Lower leg skin (tissue), 4 donors: ENCODE measurements around the gene NCOR2. TPM values are rescaled to one million over a fixed set of nuclear protein-coding genes. Genes with fewer than 3 reads are reported as not detected.

ENCODE experiments used
- DNase-seq, 2 donors: peaks; one replicate each; pipeline ENCODE4 v3.0.0-alpha.2; 2019; ENCODE audit warnings: low spot score in 2 of 2
- H3K4me3 ChIP-seq: fragments of 200-600 bp; sonication (generic); 2 replicates; pipeline ENCODE4 v1.5.1; 2017; ENCODE audit warnings: mild to moderate bottlenecking, low read depth; ENCODE audit not compliant: poor library complexity, severe bottlenecking
- CTCF ChIP-seq, 3 donors: fragments of 450-650 bp; IDR thresholded peaks; one replicate each; pipeline ENCODE4 v1.5.1; 2016; ENCODE audit warnings: antibody characterized with exemption in 3 of 3, mild to moderate bottlenecking in 3 of 3, moderate library complexity in 2 of 3
- POLR2A ChIP-seq, 2 donors: fragments of 450-650 bp; IDR thresholded peaks; one replicate each; pipeline ENCODE4 v1.6.1; 2016 to 2017; ENCODE audit warnings: antibody characterized with exemption in 2 of 2, mild to moderate bottlenecking in 1 of 2, moderate library complexity in 1 of 2
- WGBS, 2 donors: methylation state at CpG; one replicate each; pipeline ENCODE4 v1.1.5; 2018; 5-methylcytosine and 5-hydroxymethylcytosine counted together
- intact Hi-C: fragments of 100-400 bp; cut with DNase I; formaldehyde crosslinking; loops from one replicate; pipeline ENCODE4 v1.15.0; 2023; ENCODE audit warnings: low total_unique reads
- total RNA-seq, 4 donors: library from RNA; depleted of rRNA; stranded (reverse); fragments of >200 nt; gene quantifications; one replicate each; pipeline ENCODE4 v1.1.0, GENCODE V29; 2016

The NCOR2 gene
- total RNA-seq, 4 donors from 2014 or later, result 92.1 to 262 (median 137) TPM

- intact Hi-C loops, result no loop called here
- no peak for DNase-seq
- H3K4me3 ChIP-seq, result no peak overlapping the region
- TF ChIP-seq CTCF (IDR thresholded peaks at IDR 0.05), result no peak
- no peak for TF ChIP-seq POLR2A (IDR thresholded peaks at IDR 0.05)
- WGBS, 2 donors, result 26 to 37% methylated on average over 11 of the region's 11 CpGs
Measured at GRCh38 chr12:124550123-124551089, 17.0 kb downstream of the NCOR2 start.

GRCh38 chr12:124549629-124550028 lies 17.8 kb downstream of the NCOR2 start:
- H3K4me3 ChIP-seq, result no peak overlapping the region
- no peak for DNase-seq
- TF ChIP-seq POLR2A (IDR thresholded peaks at IDR 0.05) (no peak), CTCF (IDR thresholded peaks at IDR 0.05) (no peak)
- intact Hi-C loops, result no loop called here
- WGBS, 2 donors, result 68 to 75% methylated on average over 17 of the region's 17 CpGs

- intact Hi-C loops, result no loop called here
- DNase-seq, result peak; percentile 74 to 94
- no peak overlapping the region for H3K4me3 ChIP-seq
- TF ChIP-seq POLR2A (IDR thresholded peaks at IDR 0.05) (no peak), CTCF (IDR thresholded peaks at IDR 0.05) (no peak)
- WGBS, 2 donors, result 11 to 22% methylated on average over 19 to 24 of the region's 24 CpGs
Measured at GRCh38 chr12:124548854-124549378, 18.5 kb downstream of the NCOR2 start.

DNA sequence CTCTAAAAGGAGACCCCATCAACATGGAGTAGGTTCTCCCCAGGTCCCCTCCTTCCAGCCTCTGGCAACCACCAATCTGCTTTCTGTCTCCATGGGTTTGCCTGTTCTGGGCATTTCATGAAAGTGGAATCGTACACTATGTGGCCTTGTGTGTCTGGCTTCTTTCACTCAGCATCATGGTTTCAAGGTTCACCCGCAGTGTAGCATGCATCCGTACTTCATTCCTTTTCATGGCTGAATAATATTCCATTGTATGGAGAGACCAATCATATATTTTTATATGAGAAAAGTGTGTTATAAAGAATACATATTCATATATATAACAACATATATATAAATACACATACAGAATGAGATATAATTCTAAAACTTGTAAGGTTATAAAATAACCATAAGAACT lies 19.8 kb downstream of the NCOR2 start:
- TF ChIP-seq POLR2A (IDR thresholded peaks at IDR 0.05), result no peak
- no peak for TF ChIP-seq CTCF (IDR thresholded peaks at IDR 0.05)
- intact Hi-C loops, result no loop called here
- WGBS, 2 donors, result 98 to 99% methylated on average over 3 of the region's 3 CpGs
- no peak overlapping the region for H3K4me3 ChIP-seq
- no peak for DNase-seq

- 70 to 80% methylated on average over 25 to 26 of the region's 26 CpGs for WGBS, 2 donors
- H3K4me3 ChIP-seq, result no peak overlapping the region
- no peak for DNase-seq
- no peak for TF ChIP-seq CTCF (IDR thresholded peaks at IDR 0.05)
- no peak for TF ChIP-seq POLR2A (IDR thresholded peaks at IDR 0.05)
- intact Hi-C loops, result no loop called here
Measured at GRCh38 chr12:124545508-124546418, 21.6 kb downstream of the NCOR2 start.
